GM12801 (cell line): ENCODE results near the gene PCDHB9.

Source experiments
- CTCF ChIP-seq: IDR thresholded peaks from one replicate; pipeline ENCODE4 v1.5.1; 2011; ENCODE audit warnings: control low read depth; ENCODE audit not compliant: insufficient read length; ENCODE audit errors: extremely low read depth

Gene PCDHB9

GRCh38 chr5:141186897-141187512, at the start of gene PCDHB9:
TSS of gene PCDHB9 (plus strand) at chr5:141187161. CDS start at chr5:141187319, 158 bp downstream.
- TF ChIP-seq CTCF: no peak

- TF ChIP-seq CTCF: no peak
These were observed 37.1 kb upstream of the PCDHB9 start, which contains the start of gene PCDHB6 for GRCh38 chr5:141149812-141150211. TSS of gene PCDHB6 (plus strand) at chr5:141150057. CDS start at chr5:141150258, 201 bp downstream.

- no peak for TF ChIP-seq CTCF
These were observed 36.6 kb upstream of the PCDHB9 start for GRCh38 chr5:141150224-141150992.

GRCh38 chr5:141150993-141151325, 36.0 kb upstream of the PCDHB9 start:
- TF ChIP-seq CTCF: no peak

GRCh38 chr5:141155540-141156374, 31.2 kb upstream of the PCDHB9 start:
- TF ChIP-seq CTCF: no peak

- TF ChIP-seq CTCF: no peak
These were observed 14.4 kb upstream of the PCDHB9 start, which contains the start of gene PCDHB7 for GRCh38 chr5:141172381-141173204. TSS of gene PCDHB7 (plus strand) at chr5:141172644. CDS start at chr5:141172836, 192 bp downstream.
